ENCODE data around the gene CMTM6.

Gene CMTM6

GRCh38 chr3:32453346-32453745 is 49.3 kb downstream of the CMTM6 start:
- H2BK5ac ChIP-seq (ENCODE audit: low read length) = no peak overlapping the region
- H3K79me2 ChIP-seq (ENCODE audit: control insufficient read depth, insufficient read depth, low read length) = no peaks in the 10 kb centered on the region
- H4K5ac ChIP-seq (ENCODE audit: low read length) = no peak overlapping the region
- peaks cover 3% of the 10 kb centered on the region for H3K36me3 ChIP-seq (ENCODE audit: control insufficient read depth, insufficient read depth, low read length)
- H3K23ac ChIP-seq (ENCODE audit: low read length) = no peak overlapping the region
- no peak overlapping the region for H3K4me2 ChIP-seq (ENCODE audit: low read length)
- H2BK120ac ChIP-seq (ENCODE audit: low read depth, low read length) = no peak overlapping the region
- no peaks in the 10 kb centered on the region for H3K27me3 ChIP-seq (ENCODE audit: insufficient read depth, low read length, poor library complexity)
- H3K4me3 ChIP-seq (ENCODE audit: low read length) = no peak overlapping the region
- no peak overlapping the region for H3K4ac ChIP-seq (ENCODE audit: low read depth, low read length)
- H2AK5ac ChIP-seq (ENCODE audit: low read length) = no peak overlapping the region
- no peak overlapping the region for H3K18ac ChIP-seq (ENCODE audit: low read length)
- no peak overlapping the region for H3K9ac ChIP-seq (ENCODE audit: low read length)
- H3K4me1 ChIP-seq (ENCODE audit: control insufficient read depth, low read depth, low read length) = peaks cover 8% of the 10 kb centered on the region
- no peak for DNase-seq
- no peak overlapping the region for H3K56ac ChIP-seq (ENCODE audit: low read length)
- WGBS (ENCODE audit: extremely low coverage, insufficient coverage, low lambda C conversion rate) = no CpG with 5 or more reads among the region's 5 CpGs
- no peak overlapping the region for H4K8ac ChIP-seq (ENCODE audit: low read depth, low read length)
- peaks cover 3% of the 10 kb centered on the region for H3K79me1 ChIP-seq (ENCODE audit: low read length)
- no peak overlapping the region for H2BK15ac ChIP-seq (replicated peaks; ENCODE audit: low read depth)
- no peak overlapping the region for H3K27ac ChIP-seq (ENCODE audit: low read depth, low read length)

DNA sequence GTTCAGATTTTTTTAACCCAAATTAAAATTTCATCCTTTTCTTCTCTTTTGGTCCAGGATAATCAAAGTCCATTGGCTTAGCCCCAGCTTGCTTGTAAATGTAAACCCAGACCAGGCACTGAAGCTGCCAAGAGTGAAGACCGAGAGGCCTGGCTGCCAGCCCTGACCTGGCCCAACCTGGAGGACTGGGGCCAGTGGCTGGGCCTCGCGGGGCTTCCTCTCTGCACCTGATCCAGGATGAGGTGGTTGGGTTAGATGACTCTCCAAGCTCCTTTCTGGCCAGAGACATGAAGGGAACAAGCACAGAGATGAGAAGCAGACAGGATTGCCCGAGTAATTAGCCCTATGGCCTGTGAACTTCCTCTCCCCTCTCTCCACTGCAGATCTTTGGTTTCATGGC is 50.6 kb downstream of the CMTM6 start:
- Histone ChIP-seq H3K4ac (ENCODE audit: low read depth, low read length) (no peak overlapping the region), H2AK5ac (ENCODE audit: low read length) (no peak overlapping the region), H3K27me3 (ENCODE audit: insufficient read depth, low read length, poor library complexity) (no peaks in the 10 kb centered on the region), H3K18ac (ENCODE audit: low read length) (no peak overlapping the region), H3K79me2 (ENCODE audit: control insufficient read depth, insufficient read depth, low read length) (no peaks in the 10 kb centered on the region), H3K79me1 (ENCODE audit: low read length) (peaks cover 3% of the 10 kb centered on the region), H3K9ac (ENCODE audit: low read length) (no peak overlapping the region), H3K4me1 (ENCODE audit: control insufficient read depth, low read depth, low read length) (peaks cover 7% of the 10 kb centered on the region), H3K27ac (ENCODE audit: low read depth, low read length) (no peak overlapping the region), H3K23ac (ENCODE audit: low read length) (no peak overlapping the region), H4K5ac (ENCODE audit: low read length) (no peak overlapping the region), H3K56ac (ENCODE audit: low read length) (no peak overlapping the region), H2BK120ac (ENCODE audit: low read depth, low read length) (no peak overlapping the region), H4K8ac (ENCODE audit: low read depth, low read length) (no peak overlapping the region), H2BK15ac (replicated peaks; ENCODE audit: low read depth) (no peak overlapping the region), H3K4me3 (ENCODE audit: low read length) (no peak overlapping the region), H2BK5ac (ENCODE audit: low read length) (no peak overlapping the region), H3K4me2 (ENCODE audit: low read length) (no peak overlapping the region), H3K36me3 (ENCODE audit: control insufficient read depth, insufficient read depth, low read length) (peaks cover 3% of the 10 kb centered on the region)
- DNase-seq = no peak
- no CpG with 5 or more reads among the region's 4 CpGs for WGBS (ENCODE audit: extremely low coverage, insufficient coverage, low lambda C conversion rate)

GRCh38 chr3:32450992-32451659 is 51.5 kb downstream of the CMTM6 start:
- no peak for DNase-seq
- Histone ChIP-seq H2BK120ac (ENCODE audit: low read depth, low read length) (no peak overlapping the region), H3K23ac (ENCODE audit: low read length) (no peak overlapping the region), H3K27me3 (ENCODE audit: insufficient read depth, low read length, poor library complexity) (no peaks in the 10 kb centered on the region), H3K9ac (ENCODE audit: low read length) (no peak overlapping the region), H2AK5ac (ENCODE audit: low read length) (no peak overlapping the region), H3K4ac (ENCODE audit: low read depth, low read length) (no peak overlapping the region), H3K4me1 (ENCODE audit: control insufficient read depth, low read depth, low read length) (peaks cover 7% of the 10 kb centered on the region), H3K56ac (ENCODE audit: low read length) (no peak overlapping the region), H2BK15ac (replicated peaks; ENCODE audit: low read depth) (no peak overlapping the region), H3K27ac (ENCODE audit: low read depth, low read length) (no peak overlapping the region), H3K79me2 (ENCODE audit: control insufficient read depth, insufficient read depth, low read length) (no peaks in the 10 kb centered on the region), H3K4me2 (ENCODE audit: low read length) (no peak overlapping the region), H4K8ac (ENCODE audit: low read depth, low read length) (no peak overlapping the region), H3K4me3 (ENCODE audit: low read length) (no peak overlapping the region), H3K79me1 (ENCODE audit: low read length) (peaks cover 3% of the 10 kb centered on the region), H3K36me3 (ENCODE audit: control insufficient read depth, insufficient read depth, low read length) (peaks cover 3% of the 10 kb centered on the region), H3K18ac (ENCODE audit: low read length) (no peak overlapping the region), H2BK5ac (ENCODE audit: low read length) (no peak overlapping the region), H4K5ac (ENCODE audit: low read length) (no peak overlapping the region)
- no CpG with 5 or more reads among the region's 12 CpGs for WGBS (ENCODE audit: extremely low coverage, insufficient coverage, low lambda C conversion rate)

DNA sequence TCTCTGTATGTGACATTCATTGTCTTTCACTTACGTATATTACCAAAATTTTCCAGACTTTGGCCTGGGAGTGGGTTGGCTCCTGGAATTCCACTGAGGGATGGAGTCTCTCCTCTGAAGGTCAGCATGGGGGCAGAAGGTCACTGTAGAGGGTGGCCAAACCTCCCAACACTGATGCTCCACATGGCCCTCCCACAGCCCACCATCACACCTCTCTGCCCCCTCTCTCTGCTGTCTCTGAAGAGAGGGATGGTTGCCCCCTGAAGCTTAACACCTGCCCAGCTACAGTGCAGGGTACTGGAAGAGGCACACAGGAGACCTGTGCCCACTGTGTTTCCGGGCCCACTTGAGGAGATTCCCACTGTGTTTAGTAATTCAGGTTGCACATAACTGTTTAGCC is 52.2 kb downstream of the CMTM6 start:
- H3K4me1 ChIP-seq (ENCODE audit: control insufficient read depth, low read depth, low read length) = peaks cover under 1% of the 10 kb centered on the region
- WGBS (ENCODE audit: extremely low coverage, insufficient coverage, low lambda C conversion rate) = no CpG with 5 or more reads among the region's 2 CpGs
- no peak overlapping the region for H3K27ac ChIP-seq (ENCODE audit: low read depth, low read length)
- H3K36me3 ChIP-seq (ENCODE audit: control insufficient read depth, insufficient read depth, low read length) = peaks cover 3% of the 10 kb centered on the region
- no peak overlapping the region for H2BK15ac ChIP-seq (replicated peaks; ENCODE audit: low read depth)
- H4K8ac ChIP-seq (ENCODE audit: low read depth, low read length) = no peak overlapping the region
- H2BK120ac ChIP-seq (ENCODE audit: low read depth, low read length) = no peak overlapping the region
- no peak overlapping the region for H2BK5ac ChIP-seq (ENCODE audit: low read length)
- no peak overlapping the region for H2AK5ac ChIP-seq (ENCODE audit: low read length)
- no peaks in the 10 kb centered on the region for H3K27me3 ChIP-seq (ENCODE audit: insufficient read depth, low read length, poor library complexity)
- H3K18ac ChIP-seq (ENCODE audit: low read length) = no peak overlapping the region
- no peak for DNase-seq
- H3K79me1 ChIP-seq (ENCODE audit: low read length) = peaks cover 3% of the 10 kb centered on the region
- H3K23ac ChIP-seq (ENCODE audit: low read length) = no peak overlapping the region
- H3K4ac ChIP-seq (ENCODE audit: low read depth, low read length) = no peak overlapping the region
- H3K4me2 ChIP-seq (ENCODE audit: low read length) = no peak overlapping the region
- no peak overlapping the region for H3K9ac ChIP-seq (ENCODE audit: low read length)
- H3K4me3 ChIP-seq (ENCODE audit: low read length) = no peak overlapping the region
- no peak overlapping the region for H3K56ac ChIP-seq (ENCODE audit: low read length)
- no peaks in the 10 kb centered on the region for H3K79me2 ChIP-seq (ENCODE audit: control insufficient read depth, insufficient read depth, low read length)
- no peak overlapping the region for H4K5ac ChIP-seq (ENCODE audit: low read length)

DNA sequence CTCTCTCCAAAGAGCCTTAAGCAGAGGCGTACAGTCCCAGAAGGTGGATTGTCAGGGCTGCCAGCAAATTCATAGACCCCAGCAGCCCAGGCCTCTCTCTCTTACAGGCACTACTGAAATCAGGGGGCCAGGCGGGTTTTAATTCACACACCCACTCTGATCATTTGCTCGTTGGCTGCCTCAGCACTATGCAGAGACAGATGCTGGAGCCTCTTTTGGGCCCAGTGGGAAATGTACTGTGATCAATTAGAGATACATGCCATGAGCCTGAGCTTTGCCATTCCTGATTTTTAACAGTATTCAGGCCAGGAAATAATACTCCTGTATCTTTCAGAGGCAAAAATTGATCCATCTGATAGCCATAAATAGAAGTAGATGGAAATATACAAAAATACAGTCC is 53.0 kb downstream of the CMTM6 start:
- WGBS (ENCODE audit: extremely low coverage, insufficient coverage, low lambda C conversion rate) = no CpG with 5 or more reads among the region's 3 CpGs
- Histone ChIP-seq H3K79me1 (ENCODE audit: low read length) (peaks cover 3% of the 10 kb centered on the region), H4K5ac (ENCODE audit: low read length) (no peak overlapping the region), H3K4me1 (ENCODE audit: control insufficient read depth, low read depth, low read length) (no peaks in the 10 kb centered on the region), H3K79me2 (ENCODE audit: control insufficient read depth, insufficient read depth, low read length) (no peaks in the 10 kb centered on the region), H3K4ac (ENCODE audit: low read depth, low read length) (no peak overlapping the region), H2BK5ac (ENCODE audit: low read length) (no peak overlapping the region), H2BK120ac (ENCODE audit: low read depth, low read length) (no peak overlapping the region), H3K36me3 (ENCODE audit: control insufficient read depth, insufficient read depth, low read length) (peaks cover 3% of the 10 kb centered on the region), H3K23ac (ENCODE audit: low read length) (no peak overlapping the region), H3K9ac (ENCODE audit: low read length) (no peak overlapping the region), H3K4me2 (ENCODE audit: low read length) (no peak overlapping the region), H2BK15ac (replicated peaks; ENCODE audit: low read depth) (no peak overlapping the region), H3K4me3 (ENCODE audit: low read length) (no peak overlapping the region), H2AK5ac (ENCODE audit: low read length) (no peak overlapping the region), H3K18ac (ENCODE audit: low read length) (no peak overlapping the region), H3K27ac (ENCODE audit: low read depth, low read length) (no peak overlapping the region), H3K27me3 (ENCODE audit: insufficient read depth, low read length, poor library complexity) (no peaks in the 10 kb centered on the region), H4K8ac (ENCODE audit: low read depth, low read length) (no peak overlapping the region), H3K56ac (ENCODE audit: low read length) (no peak overlapping the region)
- DNase-seq = no peak
